NCI-H1930 (cell line): Measurements from ENCODE around the gene GUCY1A2.
"Not testable (repeated sequence)": the region's sequence is repeated elsewhere in the genome, so short reads cannot be mapped to it uniquely, and the experiment has no call there.

Experiments used
- DNase-seq, 2 experiments: peaks; one replicate each; lab custom pipeline; 2025; lab: John Stamatoyannopoulos, UW

The GUCY1A2 gene

GRCh38 chr11:106840947-106841346 is 177.3 kb downstream of the GUCY1A2 start:
- DNase-seq = no peak

- DNase-seq = no peak
Observed at GRCh38 chr11:106840146-106840545, 178.1 kb downstream of the GUCY1A2 start.

GRCh38 chr11:106834567-106834966 is 183.7 kb downstream of the GUCY1A2 start:
- DNase-seq = no peak

GRCh38 chr11:106828976-106829375 is 189.3 kb downstream of the GUCY1A2 start:
- DNase-seq = no peak

GRCh38 chr11:106828576-106828975 is 189.7 kb downstream of the GUCY1A2 start:
- DNase-seq = no peak

GRCh38 chr11:106827687-106828086 is 190.6 kb downstream of the GUCY1A2 start:
- no peak for DNase-seq

GRCh38 chr11:106826558-106826957 is 191.7 kb downstream of the GUCY1A2 start:
- DNase-seq = not testable (repeated sequence)

GRCh38 chr11:106821826-106822225 is 196.4 kb downstream of the GUCY1A2 start:
- DNase-seq = no peak

- peak in 1 of 2 experiments; percentile 3 for DNase-seq
Observed at GRCh38 chr11:106821291-106821690, 197.0 kb downstream of the GUCY1A2 start.

GRCh38 chr11:106818443-106818842 is 199.8 kb downstream of the GUCY1A2 start:
- DNase-seq = no peak

GRCh38 chr11:106815209-106815608 is 203.1 kb downstream of the GUCY1A2 start:
- DNase-seq = no peak

GRCh38 chr11:106813806-106814205 is 204.5 kb downstream of the GUCY1A2 start:
- DNase-seq = no peak

- no peak for DNase-seq
Observed at GRCh38 chr11:106794058-106794457, 224.2 kb downstream of the GUCY1A2 start.

GRCh38 chr11:106789406-106789805 is 228.9 kb downstream of the GUCY1A2 start:
- DNase-seq = no peak

- DNase-seq = no peak
Observed at GRCh38 chr11:106787454-106787853, 230.8 kb downstream of the GUCY1A2 start.

- DNase-seq = no peak
Observed at GRCh38 chr11:106785913-106786650, 232.2 kb downstream of the GUCY1A2 start.

- DNase-seq = not testable (repeated sequence)
Observed at GRCh38 chr11:106777302-106777701, 241.0 kb downstream of the GUCY1A2 start.

GRCh38 chr11:106770489-106771085 is 247.7 kb downstream of the GUCY1A2 start:
- no peak for DNase-seq

GRCh38 chr11:106765469-106766258 is 252.6 kb downstream of the GUCY1A2 start:
- no peak for DNase-seq

- DNase-seq = no peak
Observed at GRCh38 chr11:106763501-106763900, 254.8 kb downstream of the GUCY1A2 start.

GRCh38 chr11:106761745-106762144 is 256.5 kb downstream of the GUCY1A2 start:
- DNase-seq = no peak

- no peak for DNase-seq
Observed at GRCh38 chr11:106761240-106761639, 257.0 kb downstream of the GUCY1A2 start.

- DNase-seq = no peak
Observed at GRCh38 chr11:106748059-106748458, 270.2 kb downstream of the GUCY1A2 start.
